GM21390 (cell line): ENCODE results near the gene MAML2.

Source experiments
- ATAC-seq: cut with Tn5 transposase; IDR thresholded peaks from one replicate; pipeline ENCODE4 v1.9.1; 2021; ENCODE audit not compliant: unreplicated experiment

The MAML2 gene

DNA sequence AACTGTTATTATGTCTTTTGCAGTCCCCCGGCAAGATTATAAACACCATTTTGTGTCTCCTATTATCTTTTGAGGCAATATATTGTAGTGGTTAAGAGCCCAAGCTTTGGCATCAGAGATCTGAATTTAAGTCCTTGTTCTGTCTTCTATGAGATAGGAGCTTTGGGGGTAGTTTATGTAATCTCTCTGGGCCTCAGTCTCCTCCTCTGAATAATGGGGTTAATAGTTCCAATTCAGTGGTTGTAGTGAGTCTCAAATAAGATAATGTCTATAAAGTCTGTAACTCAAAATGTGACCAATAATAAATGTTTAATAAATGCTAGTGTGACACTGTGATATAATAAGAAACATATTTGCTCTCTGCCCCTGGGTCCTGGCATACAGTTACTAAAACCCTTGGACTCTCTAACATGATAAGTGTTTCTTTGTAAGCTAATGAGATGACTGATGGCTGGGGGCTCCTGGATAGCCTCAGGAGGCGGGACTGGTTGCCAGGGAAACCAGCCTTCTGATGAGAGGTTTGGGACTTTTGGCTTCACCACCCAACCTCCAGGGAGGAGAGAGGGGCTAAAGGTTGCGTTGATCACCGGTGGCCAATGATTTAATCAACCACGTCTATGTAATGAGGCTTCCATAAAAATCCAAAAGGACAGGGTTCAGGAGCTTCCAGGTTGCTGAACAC lies 235.7 kb downstream of the MAML2 start:
- no peak for ATAC-seq

DNA sequence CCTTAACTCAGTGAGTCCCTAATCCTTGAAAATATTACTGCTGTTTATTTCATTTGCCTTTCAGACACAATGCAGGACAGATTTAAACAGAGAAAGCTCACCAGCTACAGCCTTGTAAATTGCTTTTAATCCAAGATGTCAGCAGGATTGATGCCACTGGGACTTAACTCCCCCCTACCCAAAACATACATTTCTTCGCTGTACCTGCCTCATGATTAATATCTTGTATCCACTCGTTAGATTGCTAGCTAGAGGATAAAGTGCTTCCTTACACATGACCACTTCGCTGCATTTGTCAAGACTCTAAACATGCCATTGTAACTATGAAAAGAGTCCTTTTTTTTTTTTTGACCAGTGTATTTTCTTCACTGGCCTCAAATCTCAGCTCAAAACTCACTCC lies 236.3 kb downstream of the MAML2 start:
- no peak for ATAC-seq

DNA sequence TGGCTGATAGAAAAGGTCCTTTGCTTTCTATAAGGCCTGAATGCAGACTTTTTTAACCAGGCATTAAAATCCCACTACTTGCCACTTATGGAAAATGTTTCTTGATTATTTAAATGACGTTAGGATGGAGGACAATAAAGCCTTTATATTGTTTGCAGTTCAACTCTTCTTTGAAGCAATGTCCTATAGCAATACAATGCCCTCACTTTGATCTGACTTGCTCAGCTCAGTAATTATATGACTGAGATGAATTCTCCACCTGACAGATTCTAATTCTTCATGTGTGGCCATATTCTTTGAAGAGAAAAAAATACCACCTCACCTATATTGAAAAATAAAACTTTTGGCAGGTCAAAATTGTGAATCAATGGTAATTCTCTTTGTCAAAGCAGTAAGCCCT lies 237.1 kb downstream of the MAML2 start:
- no peak for ATAC-seq

DNA sequence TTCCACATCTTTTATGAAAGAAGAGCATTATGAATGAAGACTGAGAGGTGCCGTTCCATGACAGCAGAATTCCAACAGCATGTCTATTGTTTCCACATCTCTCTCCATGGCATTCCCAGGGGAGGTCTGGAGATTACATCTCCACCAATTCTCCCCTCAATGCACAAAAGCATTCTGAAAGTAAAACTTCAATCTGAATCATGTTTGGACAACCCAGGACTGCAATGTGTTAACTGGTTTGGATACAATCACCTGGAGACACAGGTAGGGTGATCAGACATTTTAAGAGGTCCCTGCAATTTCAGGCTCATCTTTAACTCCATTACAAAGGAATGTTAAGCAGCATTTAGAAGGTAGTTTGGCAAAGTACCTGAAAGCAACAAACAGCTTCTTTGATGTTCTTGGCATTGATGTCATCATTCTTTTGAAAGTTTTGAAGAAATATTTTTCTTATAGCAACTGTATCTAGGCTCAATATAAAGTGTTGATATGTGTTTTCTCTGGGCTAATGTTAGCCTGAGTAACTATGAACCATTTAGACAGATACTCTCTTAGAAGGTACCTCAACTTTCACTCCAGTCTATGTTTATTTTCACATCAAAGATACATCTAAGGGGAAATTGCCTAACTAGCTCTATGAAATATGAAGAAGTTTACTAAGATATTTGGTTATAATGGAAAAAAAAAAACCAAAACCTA lies 237.6 kb downstream of the MAML2 start:
- no peak for ATAC-seq

DNA sequence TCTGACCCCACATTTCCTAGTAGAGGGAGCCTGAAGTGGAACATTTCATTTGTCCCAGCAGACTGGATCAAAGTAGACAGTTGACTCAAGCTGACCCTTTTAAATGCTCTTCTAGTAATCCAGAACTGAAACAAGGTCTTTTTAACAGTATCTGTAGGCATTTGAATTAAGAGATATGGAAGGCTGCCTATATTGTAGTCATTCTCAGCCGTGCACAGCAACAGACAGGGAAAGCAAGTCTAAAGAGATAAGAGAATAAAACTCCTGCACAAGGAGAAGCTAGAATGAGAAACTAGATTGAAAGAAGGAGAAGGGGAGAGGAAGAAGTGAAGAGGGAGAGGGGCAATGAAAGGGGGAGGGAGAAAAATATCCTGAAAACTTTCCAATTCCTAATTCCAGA lies 238.5 kb downstream of the MAML2 start:
- ATAC-seq: no peak

DNA sequence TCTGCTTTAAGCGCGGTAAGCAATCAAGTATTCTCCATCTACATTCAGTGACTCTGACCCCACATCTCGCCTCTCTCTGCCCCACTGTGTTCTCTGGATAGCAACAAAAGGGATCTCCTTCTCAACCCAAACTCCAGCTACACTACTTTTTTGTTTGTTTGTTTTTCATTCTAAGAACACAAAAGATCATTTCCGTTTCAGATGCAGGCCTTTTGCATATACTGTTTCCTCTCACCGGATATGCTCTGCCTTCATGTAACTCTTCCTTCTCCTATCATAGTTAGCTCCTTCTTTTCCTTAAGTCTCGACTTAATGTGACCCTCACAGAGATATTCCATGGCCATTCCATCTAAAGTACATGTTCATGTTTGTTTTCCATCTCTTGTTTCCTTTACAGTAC lies 239.3 kb downstream of the MAML2 start:
- no peak for ATAC-seq

DNA sequence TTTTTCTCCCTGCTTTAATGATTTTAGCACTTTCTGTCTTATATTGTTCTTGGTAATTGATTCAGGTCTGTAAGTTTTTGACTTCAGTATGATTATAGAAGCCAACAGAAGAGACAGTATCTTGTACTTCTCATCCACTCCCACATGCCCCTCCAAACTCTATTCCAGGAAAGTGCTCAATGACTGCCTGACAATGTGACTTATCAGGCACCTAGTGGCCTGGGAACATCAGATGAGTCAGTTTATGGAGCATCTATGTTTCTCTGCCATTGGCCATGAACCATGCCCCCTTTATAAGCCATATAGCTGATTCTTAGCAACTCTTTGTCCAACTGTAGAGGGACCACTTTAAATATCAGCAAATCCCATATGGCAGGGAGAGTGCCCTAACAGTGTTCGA lies 239.9 kb downstream of the MAML2 start:
- ATAC-seq: no peak

DNA sequence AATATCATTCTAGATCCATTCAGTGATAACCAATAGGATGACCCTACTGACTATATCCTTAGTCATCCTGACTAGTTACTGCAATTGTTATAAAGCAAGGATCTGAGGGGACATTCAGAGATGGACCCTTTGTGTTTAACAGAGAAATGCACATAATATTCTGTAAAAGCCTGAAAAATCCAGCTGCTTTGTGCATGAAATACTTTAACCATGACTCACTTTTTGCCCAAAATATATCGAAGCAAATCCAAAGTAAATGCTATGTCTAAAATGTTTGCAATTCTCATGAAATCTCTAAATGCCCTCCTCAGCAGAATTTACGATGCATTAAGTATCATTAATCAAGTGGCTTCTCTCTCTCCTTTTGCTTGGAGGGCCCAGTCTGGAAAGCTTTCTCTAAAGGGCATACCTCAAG lies 240.3 kb downstream of the MAML2 start:
- no peak for ATAC-seq

DNA sequence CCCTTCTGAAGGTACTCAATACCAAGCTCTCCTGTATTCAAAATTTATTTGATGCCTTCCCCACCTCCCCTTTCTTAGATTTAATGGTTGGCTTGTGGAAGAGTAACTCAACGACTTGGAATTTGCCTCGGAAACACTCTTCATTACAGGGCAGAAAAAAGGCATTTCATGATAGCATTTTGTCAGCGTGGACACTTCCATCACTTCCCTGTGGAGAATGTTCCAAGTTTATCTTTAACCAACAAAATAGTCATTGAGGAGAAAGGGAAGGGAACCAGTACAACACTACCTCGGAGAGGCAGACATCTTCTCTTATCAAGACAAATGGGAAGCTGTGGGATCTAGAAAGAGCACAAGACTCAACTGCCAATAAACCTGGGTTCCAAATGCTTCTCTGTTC lies 241.8 kb downstream of the MAML2 start:
- ATAC-seq: no peak

DNA sequence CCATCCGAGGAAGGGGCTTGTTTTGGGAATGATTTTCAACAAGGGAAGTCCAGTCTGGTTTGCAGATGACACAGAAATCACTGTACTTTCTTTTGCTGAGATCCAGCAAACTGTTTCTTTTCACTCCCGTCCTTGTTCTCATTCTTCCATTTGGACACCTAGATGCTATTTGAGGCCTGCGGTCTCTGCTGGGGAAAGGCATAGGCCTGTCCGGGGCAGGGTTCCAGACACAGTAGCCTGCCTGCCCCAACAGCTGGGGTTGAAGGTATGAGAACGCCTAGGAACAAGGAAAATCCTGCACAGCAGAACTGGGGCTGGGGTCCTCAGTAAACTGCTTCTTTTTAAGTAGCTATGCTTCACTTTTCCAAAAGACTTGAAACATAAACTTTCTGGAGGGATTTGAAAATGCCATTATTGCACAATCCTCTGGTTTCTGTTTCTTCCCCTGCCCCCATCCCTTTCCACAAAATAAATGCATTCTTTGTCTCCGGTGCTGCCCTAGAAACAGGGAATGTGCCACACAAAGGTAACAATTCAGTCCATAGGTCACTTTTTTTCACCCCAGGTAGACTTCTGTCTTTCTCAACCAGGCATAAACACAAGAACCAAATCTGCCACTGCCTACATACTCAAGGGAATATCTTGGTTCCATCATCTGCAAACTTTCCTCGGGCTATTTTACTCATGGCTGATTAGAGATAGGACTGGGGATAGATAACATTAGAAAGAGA lies 244.3 kb downstream of the MAML2 start:
- no peak for ATAC-seq

DNA sequence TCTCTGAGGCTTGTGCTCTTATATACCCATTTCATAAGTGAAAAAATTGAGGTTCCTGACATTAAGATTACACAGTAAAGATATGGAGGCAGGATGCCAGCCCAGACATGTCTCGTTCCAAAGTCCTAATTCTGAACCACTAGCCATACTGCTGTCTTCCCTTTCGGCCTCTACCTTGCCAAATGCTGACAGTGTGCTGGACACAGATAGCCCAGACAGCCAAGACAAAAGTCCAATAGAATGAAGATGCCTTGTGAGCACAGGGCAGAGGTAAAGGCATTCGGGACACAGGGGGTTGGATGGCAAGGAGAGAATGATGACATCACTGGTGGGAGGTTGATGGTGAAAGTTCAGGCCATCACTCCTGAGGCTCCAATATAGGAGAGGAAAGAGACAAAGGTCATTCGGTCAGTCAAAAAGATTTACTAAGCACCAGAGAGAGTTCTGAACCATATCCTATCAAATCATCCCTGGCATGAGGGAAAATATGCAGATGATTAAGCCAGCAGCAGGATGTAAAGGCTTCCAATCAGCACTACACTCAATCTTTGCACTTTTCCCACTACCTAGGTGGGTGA lies 245.1 kb downstream of the MAML2 start:
- no peak for ATAC-seq

DNA sequence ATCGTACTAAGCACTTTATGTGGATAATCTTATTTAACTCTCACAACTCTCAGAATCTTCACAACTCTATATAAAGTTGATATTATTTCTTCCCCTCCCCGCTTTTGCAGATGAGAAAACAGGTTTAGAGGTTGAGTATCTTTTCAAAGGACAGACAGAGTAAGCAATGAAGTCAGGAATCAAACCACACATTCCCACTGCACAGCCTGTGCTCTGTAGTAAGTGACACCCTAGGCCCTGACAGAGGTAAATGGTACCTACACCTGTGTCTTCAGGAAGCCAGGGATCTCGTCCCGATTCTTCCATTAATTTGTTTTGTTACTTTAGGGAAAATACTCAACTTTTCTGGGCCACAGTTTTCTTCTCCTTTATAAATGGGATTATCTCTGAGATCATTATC lies 246.6 kb downstream of the MAML2 start:
- ATAC-seq: no peak

DNA sequence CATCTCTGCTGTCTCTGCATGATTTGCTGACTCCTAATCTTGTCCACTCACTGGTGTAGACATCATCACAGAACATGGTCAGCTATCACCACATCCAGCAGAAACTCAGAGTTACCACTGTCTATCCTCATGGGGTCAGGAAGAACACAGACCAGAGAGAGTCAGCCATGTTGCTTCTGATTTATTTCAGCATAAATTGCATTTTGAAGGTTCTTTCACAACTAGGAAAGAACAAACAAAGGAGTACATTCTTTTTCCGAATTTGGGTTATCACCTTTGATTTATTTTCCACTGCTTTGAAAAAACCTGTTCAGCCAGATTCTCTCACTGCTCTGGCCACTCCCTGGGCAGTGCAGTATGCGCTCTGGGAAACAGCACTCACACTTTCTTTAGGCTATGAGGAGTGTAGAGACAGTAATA lies 247.1 kb downstream of the MAML2 start:
- no peak for ATAC-seq

DNA sequence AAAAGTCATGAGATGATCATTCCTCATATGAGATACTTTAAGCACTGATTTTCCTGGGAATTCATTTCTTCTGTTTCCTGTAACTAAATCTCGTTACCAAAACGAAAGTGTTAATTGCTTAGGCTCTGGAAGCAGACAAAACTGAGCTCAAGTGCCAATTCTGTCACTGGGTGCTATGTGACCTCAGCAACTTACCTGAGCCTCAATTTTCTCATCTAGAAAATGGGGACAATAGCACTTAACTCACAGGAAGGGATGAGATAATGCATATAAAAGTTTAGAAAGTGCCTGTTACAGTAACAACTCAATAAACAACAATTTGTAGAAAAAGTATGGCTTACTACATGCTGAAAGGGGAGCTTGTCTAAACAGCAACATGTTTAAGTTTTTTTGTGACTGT lies 248.8 kb downstream of the MAML2 start:
- no peak for ATAC-seq

DNA sequence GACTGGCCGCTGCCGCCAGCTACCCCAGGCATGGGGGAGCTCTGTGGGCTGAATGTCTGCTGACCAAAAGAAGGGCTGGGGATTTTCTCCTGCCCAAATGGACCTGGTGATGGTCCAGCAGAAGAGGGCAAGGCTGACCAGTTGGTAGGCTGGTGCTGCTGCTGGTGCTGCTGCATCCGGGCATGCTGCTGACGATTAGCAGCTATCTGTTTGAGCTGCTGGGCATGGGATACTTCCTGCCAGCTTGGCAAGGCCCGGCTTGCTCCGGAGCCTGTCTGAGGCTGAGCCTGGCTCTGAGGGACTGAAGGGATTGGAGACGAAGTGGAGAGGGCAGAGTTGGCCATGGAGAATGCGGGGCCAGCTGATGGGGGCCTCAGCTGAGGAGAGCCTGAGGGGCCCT lies 250.5 kb downstream of the MAML2 start:
- ATAC-seq: no peak

DNA sequence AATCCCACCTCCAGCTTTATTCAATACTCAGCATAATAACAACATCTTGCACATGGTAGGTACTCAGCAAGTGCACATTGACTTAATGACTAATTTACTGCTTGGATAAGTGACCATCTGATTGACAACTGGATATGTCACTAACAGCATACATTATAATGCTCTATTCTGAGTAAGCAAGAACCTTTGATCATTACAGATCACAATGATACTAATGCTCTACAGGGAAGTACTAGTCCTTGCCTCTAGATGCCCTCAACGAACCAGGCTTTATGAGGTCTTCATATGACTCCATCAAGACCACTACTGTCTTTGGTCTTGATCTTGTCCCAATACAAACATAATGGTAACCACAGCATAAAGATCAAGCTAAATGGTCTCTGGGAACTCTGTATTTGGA lies 251.5 kb downstream of the MAML2 start:
- ATAC-seq: no peak

DNA sequence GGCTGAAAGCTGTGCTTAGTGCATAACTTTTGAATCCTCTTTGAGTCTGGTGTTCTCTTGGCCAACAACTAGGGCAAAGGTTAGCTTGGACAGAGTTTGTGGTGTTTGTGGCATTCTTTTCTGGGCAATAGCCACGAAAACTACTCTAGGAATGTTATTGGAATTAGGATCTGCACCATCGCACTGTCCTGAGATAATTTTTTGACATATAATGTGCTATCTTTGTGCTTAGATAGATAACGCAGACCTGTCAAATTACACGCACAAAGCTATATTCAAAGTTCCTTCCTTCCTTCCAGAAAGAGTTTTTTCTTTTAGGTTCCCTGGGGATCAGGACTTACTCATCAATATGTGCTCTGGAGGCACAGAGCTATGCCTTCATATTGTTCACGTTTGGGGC lies 252.3 kb downstream of the MAML2 start:
- no peak for ATAC-seq

DNA sequence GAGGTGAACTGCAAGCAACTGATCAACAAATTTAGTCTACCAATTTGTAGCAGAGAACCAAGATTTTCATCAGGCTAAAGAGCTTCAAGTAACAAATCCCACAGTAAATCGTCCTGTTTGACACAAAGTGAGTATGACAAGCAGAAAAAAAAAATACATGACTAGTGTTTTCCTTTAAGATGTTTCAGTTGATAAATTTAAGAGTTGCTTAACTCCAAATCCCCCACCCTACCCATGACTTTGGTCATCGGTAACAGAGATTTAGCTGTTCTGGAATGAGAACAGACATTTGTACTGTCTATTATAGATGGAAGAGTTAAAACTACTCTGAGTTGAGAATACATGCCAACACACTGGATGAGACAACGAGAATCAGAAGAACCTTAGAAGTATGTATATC lies 254.1 kb downstream of the MAML2 start:
- no peak for ATAC-seq

DNA sequence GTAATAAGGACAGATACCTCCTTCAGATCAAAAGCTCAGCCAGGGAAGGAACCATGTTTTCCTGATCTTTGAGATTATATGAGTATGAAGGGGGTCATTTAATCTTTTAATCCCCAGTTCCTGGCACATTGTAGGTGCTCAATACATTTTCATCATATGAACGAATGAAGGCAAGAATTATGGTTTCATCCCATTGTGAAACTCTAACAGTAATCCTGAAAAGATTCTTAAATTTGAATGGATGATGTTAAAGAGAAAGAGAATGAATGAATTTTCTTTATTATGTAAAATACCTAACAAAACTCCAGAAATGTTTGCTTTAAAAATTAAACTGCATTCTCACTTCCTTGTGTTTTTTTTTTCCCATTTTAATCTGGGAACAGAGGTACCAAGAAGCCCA lies 256.9 kb downstream of the MAML2 start:
- ATAC-seq: no peak

DNA sequence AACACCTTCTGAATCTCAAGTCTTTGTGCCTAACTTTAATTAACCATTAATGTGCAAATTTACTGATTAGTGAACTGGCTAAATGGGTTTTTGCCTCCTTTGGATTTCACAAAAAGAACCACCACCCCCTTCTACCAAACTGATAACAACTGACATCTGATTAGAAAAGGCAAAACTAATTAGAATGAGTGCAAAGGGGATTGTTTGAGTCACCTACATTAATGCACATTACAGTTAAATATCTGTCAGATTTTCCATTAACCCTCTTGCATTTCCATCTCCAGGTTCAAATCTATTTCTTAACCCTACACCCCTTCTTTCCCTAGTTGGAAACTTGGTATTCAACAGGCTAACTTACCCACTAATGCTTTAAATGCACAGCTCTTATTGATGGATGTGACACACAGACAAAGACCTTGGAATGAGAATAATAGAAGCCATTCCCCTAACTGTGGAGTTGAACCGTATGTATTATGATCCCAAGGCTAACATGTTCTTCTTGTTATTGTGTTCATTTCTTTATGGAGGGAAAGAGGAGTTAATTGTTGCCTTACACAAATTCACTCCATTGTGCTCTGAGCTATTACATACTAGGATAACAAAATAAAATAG lies 257.6 kb downstream of the MAML2 start:
- ATAC-seq: no peak

DNA sequence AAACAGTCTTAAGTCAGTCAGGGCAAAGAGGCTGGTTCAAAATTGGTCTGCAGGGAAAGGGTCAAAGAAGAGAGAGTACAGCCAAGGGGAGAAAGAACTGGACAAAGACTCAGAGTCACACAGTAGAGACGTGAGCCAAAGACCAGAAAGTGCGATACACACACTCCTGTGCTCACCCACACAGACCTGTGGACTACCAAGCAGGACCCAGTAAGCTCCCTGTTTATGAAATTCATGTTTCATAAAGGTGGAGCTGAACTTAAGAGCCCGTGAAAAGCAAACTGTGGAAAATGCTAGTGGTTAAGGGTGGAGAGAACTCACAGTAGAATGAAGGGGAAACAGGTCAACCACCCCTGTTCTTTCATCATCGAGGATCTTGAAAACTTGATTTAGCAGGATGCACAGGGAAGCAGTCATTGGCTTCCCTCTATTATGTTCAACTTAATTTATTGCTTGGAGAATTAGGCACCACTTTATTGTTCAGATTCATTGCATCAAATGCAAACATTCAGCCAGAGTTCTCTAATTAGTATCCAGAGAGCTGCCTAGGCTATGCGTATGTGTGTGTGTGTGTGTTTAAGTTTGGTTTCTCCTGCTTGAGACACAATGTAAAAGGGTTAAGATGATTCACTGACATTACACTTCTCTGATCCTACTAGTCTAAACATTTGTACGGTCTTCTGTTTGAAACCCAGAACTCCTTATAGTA lies 258.2 kb downstream of the MAML2 start:
- ATAC-seq: no peak
